HepG2 (cell line): ENCODE measurements around the gene TUBA4B. TPM values are rescaled to one million over a fixed set of nuclear protein-coding genes. Genes with fewer than 3 reads are reported as not detected.

Source experiments
- CAMTA2 ChIP-seq: sonication (generic); formaldehyde crosslinking; IDR thresholded peaks from 2 replicates; pipeline ENCODE4 v1.4.0; 2020; ENCODE audit warnings: mild to moderate bottlenecking, missing genetic modification reagents, borderline replicate concordance
- DMAP1 ChIP-seq: IDR thresholded peaks from 2 replicates; pipeline ENCODE4 v1.6.1; 2016
- NR2F6 ChIP-seq, 2 experiments: IDR thresholded peaks; 2 replicates each; pipeline ENCODE4 v1.6.1; 2016; ENCODE audit warnings: antibody characterized with exemption in 1 of 2, mild to moderate bottlenecking in 1 of 2
- PAWR ChIP-seq: sonication (generic); formaldehyde crosslinking; IDR thresholded peaks from 2 replicates; pipeline ENCODE4 v1.4.0; 2020; ENCODE audit warnings: missing genetic modification reagents, mild to moderate bottlenecking, borderline replicate concordance
- REL ChIP-seq: sonication (generic); formaldehyde crosslinking; conservative IDR thresholded peaks from 2 replicates; pipeline ENCODE4 v1.8.0; 2022; ENCODE audit warnings: mild to moderate bottlenecking, missing genetic modification reagents, moderate library complexity
- RFX3 ChIP-seq: IDR thresholded peaks from 2 replicates; pipeline ENCODE4 v1.6.1; 2016; ENCODE audit warnings: missing biosample characterization, missing genetic modification reagents
- SSRP1 ChIP-seq: IDR thresholded peaks from 2 replicates; pipeline ENCODE4 v1.6.1; 2016; ENCODE audit warnings: control low read depth
- ZFYVE20 ChIP-seq: sonication (generic); formaldehyde crosslinking; IDR thresholded peaks from 2 replicates; pipeline ENCODE4 v1.8.0; 2023; ENCODE audit warnings: low read depth, mild to moderate bottlenecking, moderate library complexity, missing genetic modification reagents, borderline replicate concordance
- ZNF441 ChIP-seq: sonication (generic); formaldehyde crosslinking; IDR thresholded peaks from 2 replicates; pipeline ENCODE4 v1.7.0; 2021; ENCODE audit warnings: missing genetic modification reagents, borderline replicate concordance
- ZNF768 ChIP-seq: sonication (generic); formaldehyde crosslinking; IDR thresholded peaks from 2 replicates; pipeline ENCODE4 v1.4.0; 2020; ENCODE audit warnings: missing genetic modification reagents
- polyA plus RNA-seq, 8 experiments: library from polyadenylated mRNA; depleted of rRNA in 3 of 8; stranded (reverse) in 7 of 8; unstranded in 1 of 8; fragments of >200 nt; fragmentation: Illumina TruSeq in 4 of 8; extraction: Trizol in 4 of 8; gene quantifications; 2 replicates each; pipeline versions ENCODE4 v1.2.1 to v1.2.3, GENCODE V29; 2011 to 2016; ENCODE audit warnings: low read depth in 4 of 8, missing spikeins in 1 of 8, mixed read lengths in 1 of 8; ENCODE audit not compliant: insufficient read depth in 1 of 8
- total RNA-seq, 5 experiments: library from RNA; depleted of rRNA; stranded (reverse); fragments of >200 nt; fragmentation: Illumina TruSeq; extraction: Trizol; gene quantifications; 2 replicates each; pipeline ENCODE4 v1.2.3, GENCODE V29; 2016; ENCODE audit warnings: low read depth in 1 of 5
- TF ChIP-seq, protein P1 (sequence below): sonication (generic); formaldehyde crosslinking; IDR thresholded peaks from 2 replicates; pipeline ENCODE4 v1.5.1; 2020; ENCODE audit warnings: missing genetic modification reagents, mild to moderate bottlenecking, borderline replicate concordance
- TF ChIP-seq, protein P2 (sequence below), 2 experiments: IDR thresholded peaks; 2 replicates each; pipeline ENCODE4 v1.6.1; 2011 to 2012; ENCODE audit warnings: low read length in 2 of 2, borderline replicate concordance in 1 of 2, low read depth in 1 of 2, mild to moderate bottlenecking in 1 of 2, moderate library complexity in 1 of 2
- TF ChIP-seq, protein P3 (sequence below): sonication (generic); formaldehyde crosslinking; IDR thresholded peaks from 2 replicates; pipeline ENCODE4 v1.5.1; 2020; ENCODE audit warnings: mild to moderate bottlenecking, missing genetic modification reagents
- TF ChIP-seq, protein P4 (sequence below): sonication (generic); formaldehyde crosslinking; IDR thresholded peaks from 2 replicates; pipeline ENCODE4 v1.4.0; 2020; ENCODE audit warnings: missing genetic modification reagents

The TUBA4B gene
- total and polyA plus RNA-seq, 2 of the 13 experiments (the other 11 are each of a cell fraction or from before 2014, with no cell fraction given), result 0.18 to 0.22 TPM

DNA sequence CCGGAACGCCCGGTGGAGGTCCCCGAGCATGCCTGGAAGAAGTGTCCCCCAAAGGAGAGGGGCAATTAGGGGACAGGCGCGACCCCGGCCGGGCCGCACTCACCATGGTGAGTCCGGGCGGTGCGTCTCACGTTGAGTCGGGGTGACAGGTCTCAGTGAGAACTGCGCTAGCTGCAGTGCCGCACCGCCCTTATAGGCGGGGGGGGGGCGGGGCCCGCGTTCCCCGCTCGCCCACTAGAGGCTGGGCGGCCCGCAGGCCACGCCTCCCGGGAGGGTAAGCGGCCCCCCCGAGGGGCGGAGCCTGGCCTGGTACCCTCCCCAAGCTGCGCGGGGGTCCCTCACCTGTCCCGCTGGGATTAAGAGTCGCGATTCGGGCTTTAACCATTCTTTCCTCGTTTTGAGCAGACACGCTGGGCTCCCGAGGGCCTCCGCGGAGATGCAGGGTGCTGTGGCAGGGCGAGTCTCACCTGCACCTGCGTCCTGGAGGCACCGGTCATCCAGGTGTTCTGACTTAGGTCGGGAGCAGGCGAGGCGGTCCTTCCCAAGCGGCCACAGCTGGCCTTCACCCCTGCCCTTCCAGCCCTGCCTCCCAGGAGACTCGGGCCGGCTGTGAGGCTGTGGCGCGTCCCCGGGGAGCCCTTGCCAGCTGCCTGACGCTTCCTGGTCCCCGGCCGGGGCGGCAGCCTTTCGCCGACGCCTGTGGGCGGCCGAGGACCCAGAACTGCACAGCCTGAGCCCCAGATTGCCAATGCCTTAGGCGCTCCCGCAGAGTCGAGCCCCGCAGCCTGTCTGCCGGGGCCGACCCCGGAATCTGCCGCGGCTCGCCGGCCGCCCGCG lies 928 bp downstream of the TUBA4B start, which contains the start of gene TUBA4A (continued):
- TF ChIP-seq, protein P1, sequence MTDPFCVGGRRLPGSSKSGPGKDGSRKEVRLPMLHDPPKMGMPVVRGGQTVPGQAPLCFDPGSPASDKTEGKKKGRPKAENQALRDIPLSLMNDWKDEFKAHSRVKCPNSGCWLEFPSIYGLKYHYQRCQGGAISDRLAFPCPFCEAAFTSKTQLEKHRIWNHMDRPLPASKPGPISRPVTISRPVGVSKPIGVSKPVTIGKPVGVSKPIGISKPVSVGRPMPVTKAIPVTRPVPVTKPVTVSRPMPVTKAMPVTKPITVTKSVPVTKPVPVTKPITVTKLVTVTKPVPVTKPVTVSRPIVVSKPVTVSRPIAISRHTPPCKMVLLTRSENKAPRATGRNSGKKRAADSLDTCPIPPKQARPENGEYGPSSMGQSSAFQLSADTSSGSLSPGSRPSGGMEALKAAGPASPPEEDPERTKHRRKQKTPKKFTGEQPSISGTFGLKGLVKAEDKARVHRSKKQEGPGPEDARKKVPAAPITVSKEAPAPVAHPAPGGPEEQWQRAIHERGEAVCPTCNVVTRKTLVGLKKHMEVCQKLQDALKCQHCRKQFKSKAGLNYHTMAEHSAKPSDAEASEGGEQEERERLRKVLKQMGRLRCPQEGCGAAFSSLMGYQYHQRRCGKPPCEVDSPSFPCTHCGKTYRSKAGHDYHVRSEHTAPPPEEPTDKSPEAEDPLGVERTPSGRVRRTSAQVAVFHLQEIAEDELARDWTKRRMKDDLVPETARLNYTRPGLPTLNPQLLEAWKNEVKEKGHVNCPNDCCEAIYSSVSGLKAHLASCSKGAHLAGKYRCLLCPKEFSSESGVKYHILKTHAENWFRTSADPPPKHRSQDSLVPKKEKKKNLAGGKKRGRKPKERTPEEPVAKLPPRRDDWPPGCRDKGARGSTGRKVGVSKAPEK, result no peak
- TF ChIP-seq ZNF768 (CRISPR knock-in tag) (no peak; the same call in 1 of the 2 replicates), CAMTA2 (CRISPR knock-in tag) (no peak), NR2F6 (IDR thresholded peaks at IDR 0.05) (no peak), NR2F6 (CRISPR knock-in tag; IDR thresholded peaks at IDR 0.05) (0 out of 2 replicates have a peak, but pooled peaks have one; percentile 23), SSRP1 (no peak), RFX3 (CRISPR knock-in tag) (no peak), ZFYVE20 (CRISPR knock-in tag) (no peak), ZNF441 (CRISPR knock-in tag) (no peak; the same call in 1 of the 2 replicates), DMAP1 (CRISPR knock-in tag) (0 out of 2 replicates have a peak, but pooled peaks have one; percentile 42), REL (CRISPR knock-in tag) (no peak), PAWR (CRISPR knock-in tag) (0 out of 2 replicates have a peak, but pooled peaks have one; percentile 72)
- TF ChIP-seq, protein P2, sequence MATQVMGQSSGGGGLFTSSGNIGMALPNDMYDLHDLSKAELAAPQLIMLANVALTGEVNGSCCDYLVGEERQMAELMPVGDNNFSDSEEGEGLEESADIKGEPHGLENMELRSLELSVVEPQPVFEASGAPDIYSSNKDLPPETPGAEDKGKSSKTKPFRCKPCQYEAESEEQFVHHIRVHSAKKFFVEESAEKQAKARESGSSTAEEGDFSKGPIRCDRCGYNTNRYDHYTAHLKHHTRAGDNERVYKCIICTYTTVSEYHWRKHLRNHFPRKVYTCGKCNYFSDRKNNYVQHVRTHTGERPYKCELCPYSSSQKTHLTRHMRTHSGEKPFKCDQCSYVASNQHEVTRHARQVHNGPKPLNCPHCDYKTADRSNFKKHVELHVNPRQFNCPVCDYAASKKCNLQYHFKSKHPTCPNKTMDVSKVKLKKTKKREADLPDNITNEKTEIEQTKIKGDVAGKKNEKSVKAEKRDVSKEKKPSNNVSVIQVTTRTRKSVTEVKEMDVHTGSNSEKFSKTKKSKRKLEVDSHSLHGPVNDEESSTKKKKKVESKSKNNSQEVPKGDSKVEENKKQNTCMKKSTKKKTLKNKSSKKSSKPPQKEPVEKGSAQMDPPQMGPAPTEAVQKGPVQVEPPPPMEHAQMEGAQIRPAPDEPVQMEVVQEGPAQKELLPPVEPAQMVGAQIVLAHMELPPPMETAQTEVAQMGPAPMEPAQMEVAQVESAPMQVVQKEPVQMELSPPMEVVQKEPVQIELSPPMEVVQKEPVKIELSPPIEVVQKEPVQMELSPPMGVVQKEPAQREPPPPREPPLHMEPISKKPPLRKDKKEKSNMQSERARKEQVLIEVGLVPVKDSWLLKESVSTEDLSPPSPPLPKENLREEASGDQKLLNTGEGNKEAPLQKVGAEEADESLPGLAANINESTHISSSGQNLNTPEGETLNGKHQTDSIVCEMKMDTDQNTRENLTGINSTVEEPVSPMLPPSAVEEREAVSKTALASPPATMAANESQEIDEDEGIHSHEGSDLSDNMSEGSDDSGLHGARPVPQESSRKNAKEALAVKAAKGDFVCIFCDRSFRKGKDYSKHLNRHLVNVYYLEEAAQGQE (IDR thresholded peaks at IDR 0.05; ENCODE audit: borderline replicate concordance in 1 of 2, low read depth in 1 of 2, low read length in 2 of 2), result peak in 1 of 2 experiments; percentile 21; a peak in 1 of 4 replicates
- TF ChIP-seq, protein P3, sequence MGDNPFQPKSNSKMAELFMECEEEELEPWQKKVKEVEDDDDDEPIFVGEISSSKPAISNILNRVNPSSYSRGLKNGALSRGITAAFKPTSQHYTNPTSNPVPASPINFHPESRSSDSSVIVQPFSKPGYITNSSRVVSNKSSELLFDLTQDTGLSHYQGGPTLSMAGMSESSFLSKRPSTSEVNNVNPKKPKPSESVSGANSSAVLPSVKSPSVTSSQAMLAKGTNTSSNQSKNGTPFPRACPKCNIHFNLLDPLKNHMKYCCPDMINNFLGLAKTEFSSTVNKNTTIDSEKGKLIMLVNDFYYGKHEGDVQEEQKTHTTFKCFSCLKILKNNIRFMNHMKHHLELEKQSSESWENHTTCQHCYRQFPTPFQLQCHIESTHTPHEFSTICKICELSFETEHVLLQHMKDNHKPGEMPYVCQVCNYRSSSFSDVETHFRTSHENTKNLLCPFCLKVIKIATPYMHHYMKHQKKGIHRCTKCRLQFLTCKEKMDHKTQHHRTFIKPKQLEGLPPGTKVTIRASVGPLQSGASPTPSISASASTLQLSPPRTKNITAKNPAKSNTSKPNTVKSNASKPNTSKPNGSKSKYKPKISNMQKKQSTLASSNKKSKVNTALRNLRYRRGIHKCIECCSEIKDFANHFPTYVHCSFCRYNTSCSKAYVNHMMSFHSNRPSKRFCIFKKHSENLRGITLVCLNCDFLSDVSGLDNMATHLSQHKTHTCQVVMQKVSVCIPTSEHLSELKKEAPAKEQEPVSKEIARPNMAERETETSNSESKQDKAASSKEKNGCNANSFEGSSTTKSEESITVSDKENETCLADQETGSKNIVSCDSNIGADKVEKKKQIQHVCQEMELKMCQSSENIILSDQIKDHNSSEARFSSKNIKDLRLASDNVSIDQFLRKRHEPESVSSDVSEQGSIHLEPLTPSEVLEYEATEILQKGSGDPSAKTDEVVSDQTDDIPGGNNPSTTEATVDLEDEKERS (CRISPR knock-in tag), result 0 out of 2 replicates have a peak, but pooled peaks have one; percentile 46
- TF ChIP-seq, protein P4, sequence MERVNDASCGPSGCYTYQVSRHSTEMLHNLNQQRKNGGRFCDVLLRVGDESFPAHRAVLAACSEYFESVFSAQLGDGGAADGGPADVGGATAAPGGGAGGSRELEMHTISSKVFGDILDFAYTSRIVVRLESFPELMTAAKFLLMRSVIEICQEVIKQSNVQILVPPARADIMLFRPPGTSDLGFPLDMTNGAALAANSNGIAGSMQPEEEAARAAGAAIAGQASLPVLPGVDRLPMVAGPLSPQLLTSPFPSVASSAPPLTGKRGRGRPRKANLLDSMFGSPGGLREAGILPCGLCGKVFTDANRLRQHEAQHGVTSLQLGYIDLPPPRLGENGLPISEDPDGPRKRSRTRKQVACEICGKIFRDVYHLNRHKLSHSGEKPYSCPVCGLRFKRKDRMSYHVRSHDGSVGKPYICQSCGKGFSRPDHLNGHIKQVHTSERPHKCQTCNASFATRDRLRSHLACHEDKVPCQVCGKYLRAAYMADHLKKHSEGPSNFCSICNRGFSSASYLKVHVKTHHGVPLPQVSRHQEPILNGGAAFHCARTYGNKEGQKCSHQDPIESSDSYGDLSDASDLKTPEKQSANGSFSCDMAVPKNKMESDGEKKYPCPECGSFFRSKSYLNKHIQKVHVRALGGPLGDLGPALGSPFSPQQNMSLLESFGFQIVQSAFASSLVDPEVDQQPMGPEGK, result peak; percentile 97
